HG02642 (cell line): ENCODE measurements around the gene IER5.

Source experiments
- ATAC-seq: cut with Tn5 transposase; IDR thresholded peaks from one replicate; pipeline ENCODE4 v1.9.1; 2021; ENCODE audit warnings: mild to moderate bottlenecking; ENCODE audit not compliant: unreplicated experiment, poor library complexity

The IER5 gene

GRCh38 chr1:181075766-181076350, 12.6 kb upstream of the IER5 start:
- ATAC-seq, result no peak

- no peak for ATAC-seq
Measured at GRCh38 chr1:181076852-181077251, 11.6 kb upstream of the IER5 start.

- ATAC-seq, result no peak
Measured at GRCh38 chr1:181077576-181078242, 10.8 kb upstream of the IER5 start.

GRCh38 chr1:181079382-181079781, 9.1 kb upstream of the IER5 start:
- no peak for ATAC-seq

- no peak for ATAC-seq
Measured at GRCh38 chr1:181079920-181080319, 8.6 kb upstream of the IER5 start.

- no peak for ATAC-seq
Measured at GRCh38 chr1:181080556-181080955, 7.9 kb upstream of the IER5 start.

- ATAC-seq, result no peak
Measured at GRCh38 chr1:181081395-181081794, 7.1 kb upstream of the IER5 start.

- peak; percentile 30 for ATAC-seq
Measured at GRCh38 chr1:181083842-181084605, 4.5 kb upstream of the IER5 start.

GRCh38 chr1:181084606-181084969, 3.9 kb upstream of the IER5 start:
- ATAC-seq, result no peak

GRCh38 chr1:181086091-181086490, 2.4 kb upstream of the IER5 start:
- no peak for ATAC-seq

GRCh38 chr1:181086926-181087325, 1.6 kb upstream of the IER5 start:
- no peak for ATAC-seq

- ATAC-seq, result no peak
Measured at GRCh38 chr1:181087400-181087901, 1.0 kb upstream of the IER5 start.

GRCh38 chr1:181089017-181089675, 646 bp downstream of the IER5 start:
- peak; percentile 13 for ATAC-seq

- ATAC-seq, result peak; percentile 30
Measured at GRCh38 chr1:181089676-181090544, 1.4 kb downstream of the IER5 start.

GRCh38 chr1:181090641-181091126, 2.2 kb downstream of the IER5 start:
- ATAC-seq, result no peak

- ATAC-seq, result no peak
Measured at GRCh38 chr1:181091309-181092040, 3.0 kb downstream of the IER5 start.

GRCh38 chr1:181092056-181092455, 3.6 kb downstream of the IER5 start:
- ATAC-seq, result no peak

- no peak for ATAC-seq
Measured at GRCh38 chr1:181092883-181093458, 4.5 kb downstream of the IER5 start.
